GM18861 (cell line): ENCODE data around the gene TRAF7.
A peak's percentile ranks its signal among the peaks of the same experiment; 100 is the strongest.
"Not testable (repeated sequence)": the region's sequence is repeated elsewhere in the genome, so short reads cannot be mapped to it uniquely, and the experiment has no call there.

Source experiments
- ATAC-seq: cut with Tn5 transposase; IDR thresholded peaks from one replicate; pipeline ENCODE4 v1.9.1; 2021; ENCODE audit not compliant: unreplicated experiment

The TRAF7 gene

DNA sequence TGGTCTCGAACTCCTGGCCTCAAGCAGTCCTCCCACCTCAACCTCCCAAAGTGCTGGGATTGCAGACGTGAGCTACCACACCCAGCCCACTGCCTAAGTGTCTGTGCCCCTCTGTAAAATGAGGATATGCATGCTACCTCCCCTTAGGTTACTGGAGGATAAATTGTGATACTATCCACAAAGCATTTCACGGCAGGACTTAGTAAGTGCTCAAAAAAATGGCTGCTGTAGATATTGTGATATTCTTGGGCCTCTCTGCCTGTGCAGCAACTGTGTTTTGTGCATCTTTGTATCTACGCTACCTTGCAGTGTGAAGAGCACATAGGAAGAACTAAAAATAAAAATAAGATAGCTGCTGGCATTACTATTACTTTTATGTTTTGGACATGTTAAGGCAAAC is 42.7 kb downstream of the TRAF7 start:
- no peak for ATAC-seq

DNA sequence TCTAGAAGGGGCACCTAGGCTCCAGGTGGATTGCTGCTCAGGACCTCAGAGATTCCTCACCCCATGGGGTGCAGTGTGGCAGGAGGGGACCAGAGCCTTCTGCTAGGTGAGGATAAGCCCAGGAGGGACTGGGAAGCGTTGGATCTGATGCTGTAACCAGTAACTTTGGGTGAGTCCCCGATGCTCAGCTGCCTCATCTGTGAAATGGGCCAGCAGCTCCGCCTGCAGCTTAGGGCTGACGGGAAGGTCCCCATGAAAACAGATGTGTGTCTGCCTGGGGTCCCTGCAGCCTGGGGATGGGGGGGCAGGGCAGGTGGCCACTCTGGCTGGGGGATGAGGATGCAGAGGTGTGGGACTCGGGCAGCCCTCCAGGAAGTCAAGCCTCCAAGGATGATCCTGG is 43.5 kb downstream of the TRAF7 start:
- no peak for ATAC-seq

DNA sequence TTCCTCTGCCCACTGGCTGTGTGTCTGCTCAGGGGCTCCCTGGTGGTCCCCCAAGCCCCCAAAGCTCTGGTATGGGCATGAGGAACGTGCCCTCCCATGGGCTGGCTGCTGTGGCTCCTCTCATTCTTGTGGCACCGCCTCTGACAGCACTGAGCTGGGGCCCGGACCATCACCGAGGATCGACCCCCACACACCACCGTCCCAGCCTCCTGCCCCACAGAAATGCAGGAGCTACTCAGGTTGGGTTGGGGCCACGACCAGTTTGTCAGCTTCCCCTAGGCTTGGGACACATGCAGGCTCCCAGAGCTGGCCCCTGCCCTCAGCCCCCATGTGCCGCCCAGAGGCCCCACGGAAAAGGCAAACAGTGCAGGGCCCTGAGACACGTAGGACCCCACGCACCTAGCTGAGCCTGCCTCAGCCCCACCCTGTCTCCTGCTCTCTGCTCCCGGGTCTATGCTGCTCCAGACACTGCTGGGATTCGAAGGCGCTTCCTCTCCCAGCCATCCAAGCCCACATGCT is 44.1 kb downstream of the TRAF7 start:
- ATAC-seq: no peak

DNA sequence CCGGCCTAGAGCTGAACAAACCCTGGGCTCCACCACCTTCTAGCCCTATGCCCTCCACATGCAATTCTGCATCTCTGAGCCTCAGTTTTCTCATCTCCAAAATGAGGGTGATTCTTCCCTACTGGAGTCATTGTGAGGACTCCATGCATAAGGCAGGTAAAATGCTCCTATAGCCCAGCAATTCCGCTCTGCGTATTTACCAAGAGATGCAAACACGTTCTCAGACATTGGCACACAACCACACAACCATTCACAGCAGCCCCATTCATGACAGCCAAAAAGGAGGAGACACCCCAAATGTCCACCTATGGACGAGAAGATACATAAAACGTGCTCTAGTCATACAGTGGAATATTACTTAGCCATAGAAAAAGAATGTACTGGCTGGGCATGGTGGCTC is 44.7 kb downstream of the TRAF7 start:
- no peak for ATAC-seq

DNA sequence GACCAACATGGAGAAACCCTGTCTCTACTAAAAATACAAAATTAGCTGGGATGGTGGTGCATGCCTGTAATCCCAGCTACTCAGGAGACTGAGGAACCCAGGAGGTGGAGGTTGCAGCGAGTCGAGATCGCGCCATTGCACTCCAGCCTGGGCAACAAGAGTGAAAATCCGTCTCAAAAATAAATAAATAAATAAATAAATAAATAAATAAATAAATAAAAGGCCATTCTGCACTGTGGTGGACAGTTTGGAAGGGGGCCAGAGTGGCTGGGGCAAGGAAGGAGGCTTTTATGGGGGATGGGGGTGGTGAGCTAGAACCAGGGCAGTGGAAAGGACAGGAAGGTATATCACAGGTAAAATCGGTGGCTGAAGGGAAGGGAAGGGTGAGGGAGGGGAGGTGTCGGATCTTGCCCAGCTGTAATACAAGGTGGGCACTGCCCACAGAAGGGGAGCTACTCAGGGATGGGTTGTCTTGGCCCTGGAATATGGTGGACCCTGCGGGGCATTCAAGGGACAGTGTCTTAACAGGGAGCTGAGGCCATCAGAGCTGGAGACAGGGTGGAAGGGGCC is 47.6 kb downstream of the TRAF7 start:
- ATAC-seq: not testable (repeated sequence)

DNA sequence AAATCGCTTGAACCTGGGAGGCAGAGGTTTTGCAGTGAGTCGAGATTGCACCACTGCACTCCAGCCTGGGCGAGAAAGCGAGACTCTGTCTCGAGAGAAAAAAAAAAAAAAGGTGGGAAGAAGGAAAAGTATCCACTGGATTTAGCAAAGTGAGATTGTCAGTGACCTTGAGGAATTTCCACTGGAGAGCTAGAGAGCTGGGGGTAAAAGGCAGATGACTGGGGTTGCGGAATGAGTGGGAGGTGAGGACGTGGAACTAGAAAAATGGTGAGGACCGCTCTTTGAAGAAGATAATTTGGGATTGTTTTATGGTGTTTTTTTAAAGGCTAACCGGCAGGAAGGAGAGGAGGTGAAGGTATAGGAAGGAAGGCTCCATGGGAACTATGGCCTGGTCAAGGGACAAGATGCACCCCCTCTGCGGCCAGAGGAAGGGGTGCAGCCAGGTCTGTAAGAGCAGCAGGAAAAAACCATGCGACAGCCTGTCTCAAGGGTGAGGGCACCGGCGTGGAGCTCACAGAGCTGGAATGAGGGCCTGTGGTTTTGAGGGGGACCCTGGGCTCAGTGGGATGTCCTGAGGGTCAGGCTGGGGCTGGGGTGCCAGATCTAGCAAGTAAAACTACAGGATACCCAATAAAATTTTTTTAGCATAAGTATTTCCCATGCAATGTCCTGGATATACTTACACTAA is 49.0 kb downstream of the TRAF7 start:
- no peak for ATAC-seq

DNA sequence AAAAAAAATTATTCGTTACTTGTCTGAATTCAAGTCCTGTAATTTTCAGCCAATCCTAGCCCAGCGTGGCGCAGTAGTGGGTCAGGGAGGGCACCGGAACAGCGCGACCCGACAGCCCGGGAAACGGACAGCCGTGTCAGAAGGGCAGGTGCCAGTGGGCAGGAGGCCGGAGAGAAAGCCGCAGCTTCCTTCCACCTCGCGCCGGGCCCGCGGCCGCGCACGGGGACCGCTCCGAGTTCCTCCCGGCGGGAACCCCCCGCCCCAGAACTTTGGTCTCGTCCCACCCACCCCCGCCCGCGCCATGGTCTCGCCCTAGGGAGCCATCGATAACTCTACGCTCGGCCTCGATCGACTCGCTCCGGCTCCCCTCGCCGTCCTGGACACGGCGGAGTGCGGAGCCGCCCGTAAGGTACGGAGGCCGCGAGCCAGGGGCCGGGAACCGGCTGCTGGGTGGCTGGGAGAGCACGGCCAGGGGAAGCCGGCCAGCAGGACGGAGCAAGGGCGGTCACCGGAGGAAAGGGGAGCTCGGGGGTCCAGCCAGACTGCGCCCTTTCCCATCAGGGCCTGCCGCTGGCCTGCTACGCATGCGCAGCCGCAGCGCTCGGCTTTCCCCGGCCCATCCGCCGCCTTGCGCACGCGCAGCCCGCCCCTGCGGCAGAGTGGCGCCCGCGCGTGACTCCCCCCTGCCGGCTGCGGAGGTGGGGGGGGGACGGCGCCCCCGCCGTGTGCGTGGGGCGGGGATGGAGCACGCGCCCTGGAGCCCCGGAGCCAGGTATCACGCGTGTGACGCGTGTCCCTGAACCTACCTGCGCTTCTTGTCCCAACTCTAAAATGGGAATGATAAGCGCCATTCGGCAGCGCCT is 49.8 kb downstream of the TRAF7 start, which contains the start of gene MLST8:
Gene MLST8 (plus strand): TSS at position 351 of the 863 bp plus-strand sequence. CDS start 632 bp downstream, outside the sequence.
- ATAC-seq: peak; percentile 62

DNA sequence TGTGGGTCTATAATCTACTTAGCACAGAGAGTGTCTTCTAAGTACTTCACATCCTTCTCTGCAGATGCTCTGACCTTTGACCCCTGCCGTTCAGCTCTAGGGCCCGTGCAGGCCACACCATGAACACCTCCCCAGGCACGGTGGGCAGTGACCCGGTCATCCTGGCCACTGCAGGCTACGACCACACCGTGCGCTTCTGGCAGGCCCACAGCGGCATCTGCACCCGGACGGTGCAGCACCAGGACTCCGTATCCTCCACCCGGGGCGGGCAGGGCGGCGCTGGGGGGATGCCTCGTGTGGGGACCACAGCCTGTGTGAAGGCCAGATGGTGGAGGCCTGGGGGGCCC is 50.4 kb downstream of the TRAF7 start:
- peak; percentile 10 for ATAC-seq

DNA sequence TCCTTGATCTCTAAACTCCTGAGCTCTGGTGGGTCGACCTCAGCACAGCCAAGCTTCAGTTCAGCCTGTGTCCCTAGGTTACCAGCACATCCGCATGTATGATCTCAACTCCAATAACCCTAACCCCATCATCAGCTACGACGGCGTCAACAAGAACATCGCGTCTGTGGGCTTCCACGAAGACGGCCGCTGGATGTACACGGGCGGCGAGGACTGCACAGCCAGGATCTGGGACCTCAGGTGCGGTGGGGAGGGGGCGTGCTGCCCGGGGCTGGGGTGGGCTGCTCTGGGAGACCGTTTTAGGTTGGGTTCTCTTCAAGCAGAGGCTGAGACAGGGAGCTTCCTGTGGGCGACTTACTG is 50.8 kb downstream of the TRAF7 start:
- ATAC-seq: no peak

DNA sequence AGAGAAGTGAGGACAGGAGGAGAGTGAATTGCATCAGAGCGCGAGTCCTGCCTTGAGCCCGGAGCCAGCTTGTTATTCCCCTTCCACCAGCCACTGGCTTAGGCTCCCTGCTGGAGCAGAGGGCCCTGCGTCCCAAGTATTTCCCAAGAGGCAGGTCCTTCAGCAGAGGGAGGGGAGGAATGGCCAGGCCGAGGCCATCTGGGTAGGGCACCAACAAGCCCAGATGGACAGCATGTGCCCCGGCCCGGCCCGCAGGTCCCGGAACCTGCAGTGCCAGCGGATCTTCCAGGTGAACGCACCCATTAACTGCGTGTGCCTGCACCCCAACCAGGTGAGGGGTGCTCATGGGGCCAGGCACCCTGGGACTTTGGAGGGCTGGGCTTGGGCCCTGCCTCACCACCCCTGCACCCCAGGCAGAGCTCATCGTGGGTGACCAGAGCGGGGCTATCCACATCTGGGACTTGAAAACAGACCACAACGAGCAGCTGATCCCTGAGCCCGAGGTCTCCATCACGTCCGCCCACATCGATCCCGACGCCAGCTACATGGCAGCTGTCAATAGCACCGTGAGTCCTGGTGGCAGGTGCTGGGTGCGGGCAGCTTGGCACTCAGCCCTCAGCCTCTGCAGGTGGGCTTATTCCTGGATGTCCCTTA is 51.3 kb downstream of the TRAF7 start:
- ATAC-seq: no peak

DNA sequence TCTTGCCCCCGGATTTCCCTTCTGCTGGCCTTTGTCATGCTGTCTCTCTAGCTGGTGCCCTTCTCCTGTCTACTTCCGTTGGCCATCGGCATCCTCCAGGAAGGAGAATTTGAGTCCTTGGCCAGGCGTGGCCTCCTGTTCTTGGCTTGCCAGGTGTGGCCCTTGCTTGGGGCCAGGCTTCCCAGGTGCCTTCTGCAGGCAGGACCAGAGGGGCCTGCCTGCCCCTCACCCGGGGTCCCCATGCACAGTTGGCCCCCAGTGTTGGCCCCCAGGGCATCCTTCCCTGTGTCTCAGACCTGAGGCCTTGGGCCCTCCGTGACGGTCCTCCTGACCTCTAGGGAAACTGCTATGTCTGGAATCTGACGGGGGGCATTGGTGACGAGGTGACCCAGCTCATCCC is 52.3 kb downstream of the TRAF7 start:
- ATAC-seq: no peak

DNA sequence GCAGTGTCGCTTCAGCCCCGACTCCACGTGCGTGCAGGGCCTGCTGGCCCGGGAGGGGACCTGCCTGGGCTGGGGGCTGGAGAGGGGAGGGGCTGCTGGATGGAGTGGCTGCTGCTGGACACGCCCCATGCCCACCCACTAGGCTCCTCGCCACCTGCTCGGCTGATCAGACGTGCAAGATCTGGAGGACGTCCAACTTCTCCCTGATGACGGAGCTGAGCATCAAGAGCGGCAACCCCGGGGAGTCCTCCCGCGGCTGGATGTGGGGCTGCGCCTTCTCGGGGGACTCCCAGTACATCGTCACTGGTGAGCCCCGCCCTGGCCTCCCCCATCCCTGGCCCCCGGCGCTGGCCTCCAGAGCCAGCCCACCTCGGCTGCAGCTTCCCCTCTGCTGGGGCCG is 52.7 kb downstream of the TRAF7 start:
- no peak for ATAC-seq

DNA sequence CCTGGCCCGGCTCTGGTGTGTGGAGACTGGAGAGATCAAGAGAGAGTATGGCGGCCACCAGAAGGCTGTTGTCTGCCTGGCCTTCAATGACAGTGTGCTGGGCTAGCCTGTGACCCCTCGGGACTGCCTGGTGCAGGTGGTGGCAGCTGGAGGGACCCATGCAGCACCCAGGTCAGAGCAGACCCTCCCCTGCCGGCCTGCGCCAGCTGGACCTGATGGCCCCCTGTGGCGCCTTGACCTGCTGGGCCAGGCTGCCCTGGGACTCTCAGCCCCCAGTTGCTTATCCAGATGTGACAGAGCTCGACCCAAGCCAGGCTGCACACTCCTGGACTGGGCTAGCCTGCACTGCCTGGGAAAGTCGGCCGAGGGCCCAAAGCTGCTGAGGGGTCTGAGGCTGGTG is 53.2 kb downstream of the TRAF7 start:
- no peak for ATAC-seq

DNA sequence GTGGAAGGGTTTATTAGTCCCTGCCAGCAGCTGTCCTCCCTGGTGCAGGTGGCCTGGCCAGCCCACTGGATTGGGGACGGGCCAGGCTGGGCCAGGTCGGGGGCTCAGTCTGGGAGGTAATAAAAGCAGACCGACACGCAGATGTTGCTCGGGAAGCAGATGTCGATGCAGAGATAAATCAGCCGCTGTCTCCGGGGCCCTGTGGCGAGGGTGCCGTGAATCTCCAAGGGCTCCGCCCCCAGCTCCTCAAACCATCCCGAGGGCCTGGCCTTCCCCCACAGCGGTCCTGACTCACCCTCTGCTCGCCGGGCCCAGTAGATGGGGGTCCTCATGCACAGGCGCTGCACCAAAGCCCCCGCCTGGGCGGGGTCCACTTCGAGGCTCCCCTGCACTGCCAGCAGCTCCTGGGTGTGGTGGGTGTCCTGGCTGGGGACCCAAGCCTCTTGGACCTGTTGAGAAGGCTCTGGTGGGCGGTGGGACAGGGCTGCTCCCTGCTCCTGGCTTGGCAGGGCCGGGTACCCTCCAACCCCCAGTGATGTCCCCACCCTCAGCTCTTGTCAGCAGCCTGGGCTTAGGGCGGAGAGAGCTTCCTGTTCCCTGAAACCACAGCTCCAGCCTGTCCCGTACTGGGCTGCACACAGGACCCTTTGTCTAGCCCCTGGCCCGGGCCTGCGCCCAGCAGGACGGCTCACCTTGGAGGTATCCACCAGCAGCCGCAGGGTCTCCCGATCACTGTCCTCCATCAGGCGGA is 53.9 kb downstream of the TRAF7 start:
- no peak for ATAC-seq

DNA sequence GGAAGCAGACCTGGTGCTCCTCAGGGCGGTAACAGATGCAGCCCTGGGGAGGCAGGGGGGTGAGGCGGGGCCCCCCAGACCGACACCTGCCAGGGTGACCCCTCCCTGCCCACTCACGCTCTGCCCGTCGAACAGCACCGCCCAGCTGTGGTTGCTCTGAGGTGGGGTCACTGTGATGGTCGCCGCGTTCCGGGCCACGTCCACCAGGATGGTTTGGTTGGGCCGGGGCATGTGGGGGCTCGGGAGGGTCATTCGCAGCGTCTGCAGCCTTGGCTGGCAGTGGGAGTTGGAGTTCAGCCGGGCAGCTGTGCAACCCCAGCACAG is 54.4 kb downstream of the TRAF7 start:
- no peak for ATAC-seq

DNA sequence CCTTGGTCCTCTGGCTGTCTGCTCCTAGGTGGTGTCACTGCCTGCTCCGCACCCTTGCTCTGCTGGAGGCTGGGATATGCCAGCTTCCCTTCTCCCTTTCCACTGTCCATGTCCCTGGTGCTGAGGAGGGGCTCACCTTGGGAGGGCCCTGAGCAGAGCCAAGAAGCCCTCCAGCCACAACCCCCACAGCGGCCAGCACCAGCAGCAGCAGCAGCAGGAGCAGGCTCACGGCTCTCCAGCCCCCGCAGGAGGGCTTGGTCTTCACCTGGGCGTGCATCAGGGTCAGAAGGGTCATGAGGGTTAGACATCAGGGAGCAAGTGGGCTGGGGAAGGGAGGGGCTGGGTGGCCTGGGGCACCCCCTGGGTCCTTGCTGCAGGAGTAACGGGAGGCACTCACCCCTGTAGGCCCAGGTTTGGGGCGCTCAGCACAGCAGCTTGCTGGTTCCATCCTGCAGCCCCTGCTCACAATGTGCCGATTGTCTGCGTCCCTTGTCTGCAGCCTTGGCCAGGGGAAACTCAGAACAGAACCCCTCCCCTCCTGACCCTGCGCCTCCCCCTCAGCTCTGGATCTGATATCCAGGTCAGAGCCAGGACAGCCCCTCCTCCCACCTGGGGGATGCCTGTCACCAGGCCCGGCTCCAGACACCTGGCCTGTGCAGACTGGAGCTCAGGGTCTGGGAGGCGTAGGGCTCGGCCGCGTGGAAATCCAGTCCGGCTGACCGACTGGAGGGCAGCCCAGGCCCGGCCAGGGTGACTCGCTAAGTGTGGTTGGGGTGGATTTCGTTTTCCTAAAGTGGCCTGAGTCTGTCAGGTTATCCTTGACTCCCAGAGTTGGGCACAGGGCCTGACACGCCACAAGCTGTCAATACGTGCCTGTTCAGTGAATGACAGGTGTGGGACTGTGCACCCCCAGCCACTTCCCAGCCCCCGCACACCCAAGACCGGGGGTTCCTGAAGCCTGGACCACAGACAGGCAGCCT is 55.1 kb downstream of the TRAF7 start, which contains the start of gene BRICD5:
Gene BRICD5 (minus strand): TSS at position 478 of the 980 bp plus-strand sequence. CDS start 30 bp downstream, at position 448.
- no peak for ATAC-seq

DNA sequence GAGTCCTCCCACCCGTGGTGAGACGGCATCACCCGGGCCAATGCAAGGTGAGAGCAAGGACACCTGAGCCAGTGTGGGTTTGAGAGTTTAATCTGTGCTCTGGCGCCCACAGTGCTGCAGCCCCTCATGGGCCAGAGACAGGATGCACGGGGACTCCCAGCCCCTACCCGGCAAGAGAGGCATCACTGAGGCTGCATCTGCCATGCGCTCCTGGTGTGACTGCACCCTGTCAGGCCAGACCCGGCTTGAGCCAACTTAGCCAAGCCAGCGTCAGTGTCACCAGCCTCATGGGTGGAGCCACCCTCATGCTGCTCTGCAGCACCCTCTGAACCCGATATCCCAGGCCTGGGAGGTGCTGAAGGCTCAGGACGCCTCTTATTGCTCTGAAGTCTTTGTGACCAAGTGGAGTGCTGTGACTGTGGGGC is 56.4 kb downstream of the TRAF7 start:
- ATAC-seq: no peak

DNA sequence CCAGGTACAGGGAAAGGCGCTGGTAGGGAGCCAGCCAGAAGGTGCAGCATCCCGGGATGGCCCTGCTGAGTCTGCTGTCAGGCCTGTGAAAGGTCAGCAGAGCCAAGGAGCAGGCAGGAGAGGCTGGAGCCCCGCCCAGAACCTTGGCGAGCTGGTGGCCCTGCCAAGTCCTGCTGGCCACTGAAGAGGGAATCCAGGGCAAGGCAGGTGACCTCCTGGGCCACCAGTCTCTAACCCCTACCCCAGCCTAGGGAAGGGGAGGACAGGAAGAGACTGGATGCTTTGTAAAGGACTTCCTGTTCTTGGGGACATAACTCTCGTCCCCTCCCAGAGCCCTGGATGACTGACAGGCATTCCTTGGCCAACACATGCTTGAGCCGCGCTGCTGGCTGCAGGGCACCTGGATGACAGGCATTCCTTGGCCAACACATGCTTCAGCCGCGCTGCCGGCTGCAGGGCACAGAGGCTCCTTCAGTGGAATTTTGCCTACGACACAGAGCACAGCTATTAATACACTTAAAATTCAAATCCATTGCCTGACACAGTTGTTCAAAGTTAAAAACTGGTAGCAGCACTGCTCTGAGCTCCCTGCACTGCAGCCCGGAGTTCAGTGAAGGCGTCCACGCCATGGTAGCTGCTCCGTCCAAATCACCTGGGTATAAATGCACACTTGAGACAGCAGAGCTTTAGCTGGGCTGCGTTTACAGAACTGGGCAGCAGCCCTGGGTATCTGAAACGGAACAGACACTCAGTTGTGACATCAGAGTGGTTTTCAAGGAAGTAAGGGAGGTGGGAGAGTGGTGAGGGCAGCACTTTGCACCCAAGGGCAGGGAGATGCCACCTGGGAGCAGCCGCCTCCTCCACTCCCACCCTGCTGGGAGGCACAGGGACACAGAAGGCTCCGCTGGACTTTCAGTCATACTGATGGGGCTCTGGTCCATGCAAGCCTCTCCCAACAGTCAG is 57.1 kb downstream of the TRAF7 start:
- no peak for ATAC-seq
